Activated T-cell treated with anti-CD3 and anti-CD28 coated beads, Interleukin-2, amount 50 U/mL, for 72 hours (primary cell): ENCODE data around the gene EXOG. TPM values are rescaled to one million over a fixed set of nuclear protein-coding genes. Genes with fewer than 3 reads are reported as not detected.

ENCODE experiments used
- ATAC-seq, 2 donors: fragments of 150-1000 bp; cut with Tn5 transposase; replicated peaks in 1 of 2; 2 replicates each; pipeline ENCODE4 v1.10.0; 2021; ENCODE audit warnings: moderate library complexity in 2 of 2, mild to moderate bottlenecking in 1 of 2
- DNase-seq, 2 donors: peaks; one replicate each; pipeline ENCODE4 v3.0.0; 2021 to 2022; ENCODE audit warnings: mixed read lengths in 1 of 2
- H3K27ac Mint-ChIP-seq: one replicate; pipeline ENCODE4 v1.8.0; 2022; ENCODE audit warnings: mild to moderate bottlenecking, moderate library complexity, mixed read lengths
- H3K27me3 Mint-ChIP-seq: one replicate; pipeline ENCODE4 v1.8.0; 2022; ENCODE audit warnings: low read depth, mixed read lengths
- H3K36me3 Mint-ChIP-seq, 2 donors: one replicate each; pipeline ENCODE4 v1.8.0; 2022; ENCODE audit warnings: mixed read lengths in 2 of 2, mild to moderate bottlenecking in 1 of 2; ENCODE audit not compliant: insufficient read depth in 2 of 2
- H3K4me1 Mint-ChIP-seq: one replicate; pipeline ENCODE4 v1.8.0; 2022; ENCODE audit warnings: low read depth, mixed read lengths
- H3K4me3 Mint-ChIP-seq, 2 donors: one replicate each; pipeline ENCODE4 v1.8.0; 2022; ENCODE audit warnings: mild to moderate bottlenecking in 2 of 2, mixed read lengths in 2 of 2, moderate library complexity in 2 of 2
- H3K9me3 Mint-ChIP-seq, 2 donors: one replicate each; pipeline ENCODE4 v1.8.0; 2022; ENCODE audit warnings: mixed read lengths in 2 of 2
- total RNA-seq, 2 donors: library from RNA; stranded (reverse); gene quantifications; one replicate each; pipeline ENCODE4 v1.2.3, GENCODE V29; 2022

EXOG gene, protein sequence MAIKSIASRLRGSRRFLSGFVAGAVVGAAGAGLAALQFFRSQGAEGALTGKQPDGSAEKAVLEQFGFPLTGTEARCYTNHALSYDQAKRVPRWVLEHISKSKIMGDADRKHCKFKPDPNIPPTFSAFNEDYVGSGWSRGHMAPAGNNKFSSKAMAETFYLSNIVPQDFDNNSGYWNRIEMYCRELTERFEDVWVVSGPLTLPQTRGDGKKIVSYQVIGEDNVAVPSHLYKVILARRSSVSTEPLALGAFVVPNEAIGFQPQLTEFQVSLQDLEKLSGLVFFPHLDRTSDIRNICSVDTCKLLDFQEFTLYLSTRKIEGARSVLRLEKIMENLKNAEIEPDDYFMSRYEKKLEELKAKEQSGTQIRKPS
- 10 to 100 TPM; 25.5 to 32.4 TPM for total RNA-seq

DNA sequence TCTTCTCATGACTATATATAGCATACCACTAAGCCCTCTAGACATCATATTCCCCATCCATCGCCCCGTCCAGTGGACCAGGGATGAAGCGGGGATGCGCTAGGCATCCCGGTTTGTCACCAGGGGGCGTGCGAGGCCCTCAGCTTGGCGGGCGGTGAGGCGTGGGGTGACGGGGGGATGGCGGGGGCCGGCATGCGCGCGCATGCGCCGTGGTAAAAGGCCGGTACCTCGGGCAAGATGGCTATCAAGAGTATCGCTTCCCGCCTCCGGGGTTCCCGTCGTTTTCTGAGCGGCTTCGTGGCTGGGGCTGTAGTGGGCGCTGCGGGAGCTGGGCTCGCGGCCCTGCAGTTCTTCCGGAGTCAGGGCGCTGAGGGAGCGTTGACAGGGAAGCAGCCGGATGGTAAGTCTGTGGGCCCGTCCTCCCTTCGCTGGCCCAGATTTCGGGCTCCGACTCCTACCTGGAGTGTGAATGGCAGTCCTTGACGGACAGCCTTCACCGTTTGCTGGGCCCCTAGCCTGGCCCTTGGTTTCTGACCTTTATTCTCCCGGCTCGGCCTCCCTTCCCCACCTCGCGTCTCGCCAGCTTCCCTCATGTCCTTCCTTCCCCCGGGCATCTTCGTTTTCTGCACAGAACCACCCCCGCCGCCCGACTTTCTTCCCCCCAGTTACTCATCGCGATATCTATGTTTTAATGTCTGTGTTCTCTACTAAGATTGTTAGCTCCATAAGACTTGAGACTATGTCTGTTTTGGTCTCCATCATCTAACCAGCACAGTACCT lies at the start of gene EXOG:
TSS of gene EXOG (plus strand) at position 210 of the 780 bp plus-strand sequence. CDS start at position 238, 28 bp downstream.
- H3K36me3 Mint-ChIP-seq = peaks cover 1 to 2% of the 10 kb centered on the region in 2 donors
- DNase-seq = peak; percentile 95
- peak within 1 kb of the TSS; percentile 93 for H3K27ac Mint-ChIP-seq
- H3K4me1 Mint-ChIP-seq = peaks cover 20% of the 10 kb centered on the region
- ATAC-seq = peak; percentile 90 to 92
- H3K27me3 Mint-ChIP-seq = no peaks in the 10 kb centered on the region
- no peaks in the 10 kb centered on the region for H3K9me3 Mint-ChIP-seq
- peak within 1 kb of the TSS; percentile 85 to 97 for H3K4me3 Mint-ChIP-seq

DNA sequence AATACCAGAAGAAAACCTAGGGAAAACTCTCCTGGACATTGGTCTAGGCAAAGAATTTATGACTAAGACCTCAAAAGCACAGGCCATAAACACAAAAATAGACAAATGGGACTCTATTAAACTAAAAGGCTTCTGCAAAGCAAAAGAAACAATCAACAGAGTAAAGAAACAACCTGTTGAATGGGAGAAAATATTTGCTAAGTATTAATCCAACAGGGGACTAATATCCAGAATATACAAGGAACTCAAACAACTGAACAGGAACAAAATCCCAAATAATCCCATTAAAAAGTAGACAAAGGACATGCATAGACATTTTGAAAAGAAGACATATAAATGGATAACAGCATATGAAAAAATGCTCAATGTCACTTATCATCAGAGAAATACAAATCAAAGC lies 49.3 kb upstream of the EXOG start:
- no peak for ATAC-seq
- Mint-ChIP-seq H3K27me3 (no peaks in the 10 kb centered on the region), H3K4me1 (no peaks in the 10 kb centered on the region), H3K36me3 (peaks cover 0 to 5% of the 10 kb centered on the region in 2 donors), H3K9me3 (peaks cover 3 to 8% of the 10 kb centered on the region in 2 donors), H3K27ac (no peak overlapping the region), H3K4me3 (no peak overlapping the region)
- no peak for DNase-seq

DNA sequence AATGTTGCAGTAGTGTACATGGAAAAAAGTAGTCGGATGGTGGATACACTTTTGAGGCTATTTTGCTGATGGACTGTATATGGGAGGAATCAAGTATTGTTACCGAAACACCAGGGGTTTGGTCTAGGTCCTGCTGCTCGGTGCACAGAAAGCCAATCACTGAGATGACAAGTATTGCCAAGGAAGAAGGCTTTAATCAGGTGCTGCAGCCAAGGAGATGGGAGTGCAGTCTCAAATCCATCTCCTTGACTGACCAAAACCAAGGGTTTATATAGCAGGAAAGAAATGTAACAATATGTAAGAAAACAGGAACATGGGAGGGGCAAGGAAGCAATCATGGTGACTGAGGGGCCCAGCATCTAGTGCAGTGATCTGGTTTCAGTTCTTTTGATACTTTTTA lies 45.3 kb upstream of the EXOG start:
- H3K4me1 Mint-ChIP-seq = peaks cover 4% of the 10 kb centered on the region
- H3K27ac Mint-ChIP-seq = no peak overlapping the region
- no peak overlapping the region for H3K4me3 Mint-ChIP-seq
- DNase-seq (no peak), ATAC-seq (no peak)
- H3K9me3 Mint-ChIP-seq = peaks cover 3 to 8% of the 10 kb centered on the region in 2 donors
- no peaks in the 10 kb centered on the region for H3K27me3 Mint-ChIP-seq
- H3K36me3 Mint-ChIP-seq = peaks cover 3 to 8% of the 10 kb centered on the region in 2 donors

DNA sequence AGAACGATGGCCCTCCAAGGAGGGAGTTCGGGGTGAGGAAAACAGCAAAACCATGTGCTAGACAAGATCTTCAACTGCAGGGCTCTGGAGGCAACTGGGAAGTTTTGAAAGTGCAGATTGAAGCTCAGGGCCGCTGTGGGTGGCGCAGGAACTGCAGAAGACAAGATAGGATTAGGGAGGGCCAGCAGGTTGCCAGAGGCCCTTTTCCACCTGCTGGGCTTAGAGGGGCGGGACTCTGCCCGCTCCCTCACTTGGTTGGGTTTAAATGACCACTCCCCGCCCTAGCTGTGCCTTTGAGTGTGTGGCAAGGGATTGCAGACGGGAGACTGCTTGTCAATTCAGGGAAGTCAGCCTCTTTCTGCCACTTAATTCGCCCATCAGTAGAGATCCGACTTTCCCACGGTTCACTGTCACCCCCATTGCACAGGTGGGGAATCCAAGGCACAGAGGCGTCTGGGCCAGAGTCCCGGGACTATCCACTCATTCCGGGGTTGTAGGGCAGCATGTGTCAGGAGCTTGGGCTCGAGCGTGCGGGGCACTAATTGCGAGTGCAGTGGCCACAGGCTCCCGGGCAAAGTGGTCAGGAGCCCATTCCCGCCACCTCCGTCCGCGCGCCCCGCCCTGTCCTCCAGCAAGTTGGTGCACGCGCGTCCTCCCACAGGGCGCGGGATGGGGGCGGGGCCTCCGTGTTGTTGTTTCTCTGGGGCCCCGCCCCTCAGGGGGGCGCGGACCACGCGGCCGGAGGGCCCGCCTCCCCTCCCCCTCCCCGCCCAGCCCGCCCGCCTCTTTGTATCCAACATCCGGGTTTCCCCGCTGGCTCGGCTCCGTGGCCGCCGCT lies 42.8 kb upstream of the EXOG start, which contains the start of gene ACVR2B:
TSS of gene ACVR2B (plus strand) at position 816 of the 838 bp plus-strand sequence. CDS start 433 bp downstream, outside the sequence.
- DNase-seq (peak; percentile 74 to 77), ATAC-seq (peak; percentile 66 to 67)
- Mint-ChIP-seq H3K9me3 (peaks cover 3 to 8% of the 10 kb centered on the region in 2 donors), H3K4me3 (peak within 1 kb of the TSS; percentile 96 to 97), H3K27me3 (no peaks in the 10 kb centered on the region), H3K36me3 (peaks cover 3 to 8% of the 10 kb centered on the region in 2 donors), H3K4me1 (peaks cover 4% of the 10 kb centered on the region), H3K27ac (peak within 1 kb of the TSS; percentile 81)

DNA sequence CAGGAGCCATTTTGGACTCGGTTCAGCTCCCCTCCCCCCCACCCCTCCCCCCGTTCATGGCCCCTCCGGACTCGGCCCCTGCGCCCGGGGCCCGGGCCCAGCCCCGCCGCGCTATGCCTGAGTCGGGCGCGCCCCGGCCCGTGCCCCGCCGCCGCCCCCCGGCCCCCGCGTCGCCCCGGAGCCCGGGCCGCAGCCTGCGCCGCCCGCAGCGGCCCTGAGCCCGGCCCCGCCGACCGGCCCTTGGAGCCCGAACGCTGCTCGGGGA lies 42.3 kb upstream of the EXOG start:
- Mint-ChIP-seq H3K27ac (no peak overlapping the region), H3K27me3 (no peaks in the 10 kb centered on the region), H3K4me1 (peaks cover 4% of the 10 kb centered on the region), H3K36me3 (peaks cover 3 to 8% of the 10 kb centered on the region in 2 donors), H3K9me3 (peaks cover 3 to 8% of the 10 kb centered on the region in 2 donors), H3K4me3 (peak overlapping the region; percentile 96 to 97)
- no peak for DNase-seq
- ATAC-seq = peak in 1 of 2 donors; percentile 33

DNA sequence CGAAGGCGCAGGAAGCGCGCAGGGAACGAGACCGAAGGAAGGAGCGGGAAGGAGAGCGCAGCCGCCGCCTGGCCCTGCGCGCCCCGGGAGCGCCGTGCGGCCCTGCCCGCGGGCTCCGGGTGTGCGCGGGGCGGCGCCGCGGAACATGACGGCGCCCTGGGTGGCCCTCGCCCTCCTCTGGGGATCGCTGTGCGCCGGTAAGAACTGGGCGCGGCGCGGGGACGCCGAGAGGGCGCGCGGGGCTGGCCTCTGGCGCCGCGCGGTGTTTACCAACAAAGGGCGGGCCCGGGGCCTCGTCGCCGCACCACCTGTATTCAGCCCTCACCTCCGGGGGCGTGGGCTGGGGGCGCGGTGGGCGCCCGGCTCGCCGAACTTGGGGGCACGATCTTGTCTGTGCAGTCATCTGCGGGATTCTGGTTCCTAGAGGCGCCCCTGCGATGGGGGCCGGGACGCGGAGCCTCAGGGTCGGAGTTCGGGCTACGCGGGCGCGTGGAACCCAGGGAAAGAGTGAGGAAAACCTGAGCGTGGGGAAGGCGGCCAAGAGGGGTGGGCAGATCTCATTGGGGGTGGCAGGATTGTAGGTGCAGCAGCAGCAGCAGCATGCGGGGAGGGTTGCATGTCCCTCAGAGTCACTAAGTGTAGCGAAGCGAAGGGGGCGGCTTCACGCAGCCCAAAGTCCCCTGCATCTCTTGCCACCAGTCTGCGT lies 41.8 kb upstream of the EXOG start:
- H3K36me3 Mint-ChIP-seq = peaks cover 3 to 8% of the 10 kb centered on the region in 2 donors
- DNase-seq = peak; percentile 42 to 53
- H3K4me3 Mint-ChIP-seq = peak overlapping the region; percentile 96 to 97
- no peaks in the 10 kb centered on the region for H3K27me3 Mint-ChIP-seq
- H3K9me3 Mint-ChIP-seq = peaks cover 3 to 8% of the 10 kb centered on the region in 2 donors
- peak; percentile 71 to 75 for ATAC-seq
- H3K27ac Mint-ChIP-seq = peak overlapping the region; percentile 81
- peaks cover 4% of the 10 kb centered on the region for H3K4me1 Mint-ChIP-seq

DNA sequence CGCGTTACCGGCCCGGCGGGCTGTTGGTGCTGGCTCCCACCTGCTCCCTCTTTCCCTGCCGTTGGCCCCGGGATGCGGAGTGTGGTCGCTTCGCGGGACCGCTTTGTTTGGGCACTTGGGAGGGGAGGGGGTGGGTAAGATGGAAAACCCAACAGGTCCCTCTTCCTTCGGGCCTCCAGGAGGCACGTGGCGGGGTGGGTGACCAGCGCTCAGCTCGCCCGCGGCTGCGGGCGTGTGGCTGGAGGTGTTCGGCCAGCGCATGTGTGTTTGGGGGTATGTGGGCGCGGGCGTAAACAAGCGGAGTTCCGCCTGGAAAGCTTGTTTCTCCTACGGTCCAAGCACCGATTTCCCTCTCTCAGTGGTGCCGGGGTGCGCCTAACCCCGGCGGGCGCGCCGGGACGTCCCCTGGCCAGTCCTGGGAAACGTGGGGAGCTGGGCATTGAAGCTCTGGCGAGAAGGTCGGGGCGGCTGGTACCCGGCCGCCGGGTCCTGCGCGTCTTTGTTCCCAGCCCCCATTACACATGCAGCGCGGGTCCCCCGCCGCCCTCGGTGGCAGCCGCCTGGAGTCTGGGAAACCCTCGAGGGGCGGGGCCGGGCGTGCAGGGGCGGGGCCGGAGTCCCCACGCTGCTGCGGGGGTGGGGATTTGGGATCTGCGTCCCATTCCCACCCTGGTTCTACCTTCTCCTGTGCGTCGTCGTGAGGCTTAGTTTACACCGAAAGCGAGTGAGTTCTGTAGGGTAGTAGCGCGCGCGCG lies 41.1 kb upstream of the EXOG start:
- Mint-ChIP-seq H3K36me3 (peaks cover 3 to 8% of the 10 kb centered on the region in 2 donors), H3K4me3 (peak overlapping the region; percentile 96 to 97), H3K27me3 (no peaks in the 10 kb centered on the region), H3K9me3 (peaks cover 3 to 8% of the 10 kb centered on the region in 2 donors), H3K27ac (peak overlapping the region; percentile 81), H3K4me1 (peaks cover 4% of the 10 kb centered on the region)
- peak; percentile 55 to 63 for DNase-seq
- ATAC-seq = peak; percentile 20 to 52

DNA sequence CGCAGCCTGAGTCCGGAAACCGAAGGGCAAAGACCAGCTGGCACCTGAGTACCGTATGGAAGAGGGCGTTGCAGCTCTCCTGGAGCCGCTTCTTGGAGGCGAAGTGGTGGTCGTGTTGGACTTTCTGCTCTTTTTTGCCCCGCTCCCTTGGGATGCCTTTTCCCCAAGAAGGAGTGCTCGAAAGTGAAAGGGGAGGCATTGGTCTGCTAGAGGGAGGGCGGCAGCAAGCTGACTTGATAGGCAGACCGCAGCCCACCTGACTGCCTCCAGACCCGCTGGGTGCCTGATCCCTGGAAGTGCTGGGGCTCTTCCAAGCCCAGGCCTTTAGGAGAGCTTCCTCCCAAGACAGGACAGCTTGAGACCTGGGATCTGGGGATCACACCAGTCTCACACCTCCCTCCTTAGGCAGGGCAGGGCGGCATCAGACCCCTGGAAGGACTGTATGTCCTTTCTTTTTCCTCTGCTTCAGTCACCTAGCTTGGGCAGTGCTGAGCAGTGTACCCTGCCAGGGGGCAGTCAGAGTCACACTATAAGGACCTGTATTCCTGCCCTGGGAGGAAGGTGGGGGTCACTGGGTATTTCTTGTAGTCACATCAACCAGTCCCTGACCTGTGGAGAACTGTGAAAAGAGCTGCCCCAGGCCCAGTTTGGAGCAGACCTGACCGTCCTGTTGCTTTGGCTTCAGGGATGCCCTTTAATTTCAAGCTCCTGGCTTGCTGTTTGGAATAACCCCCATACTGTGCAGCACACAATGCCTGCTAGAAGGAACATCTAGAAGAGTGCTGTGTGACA lies 40.3 kb upstream of the EXOG start:
- Mint-ChIP-seq H3K36me3 (peaks cover 3 to 4% of the 10 kb centered on the region in 2 donors), H3K4me3 (peak overlapping the region; percentile 96 to 97), H3K4me1 (peaks cover 4% of the 10 kb centered on the region), H3K27me3 (no peaks in the 10 kb centered on the region), H3K9me3 (peaks cover under 1 to 4% of the 10 kb centered on the region in 2 donors), H3K27ac (no peak overlapping the region)
- peak in 1 of 2 donors; percentile 53 for ATAC-seq
- no peak for DNase-seq

DNA sequence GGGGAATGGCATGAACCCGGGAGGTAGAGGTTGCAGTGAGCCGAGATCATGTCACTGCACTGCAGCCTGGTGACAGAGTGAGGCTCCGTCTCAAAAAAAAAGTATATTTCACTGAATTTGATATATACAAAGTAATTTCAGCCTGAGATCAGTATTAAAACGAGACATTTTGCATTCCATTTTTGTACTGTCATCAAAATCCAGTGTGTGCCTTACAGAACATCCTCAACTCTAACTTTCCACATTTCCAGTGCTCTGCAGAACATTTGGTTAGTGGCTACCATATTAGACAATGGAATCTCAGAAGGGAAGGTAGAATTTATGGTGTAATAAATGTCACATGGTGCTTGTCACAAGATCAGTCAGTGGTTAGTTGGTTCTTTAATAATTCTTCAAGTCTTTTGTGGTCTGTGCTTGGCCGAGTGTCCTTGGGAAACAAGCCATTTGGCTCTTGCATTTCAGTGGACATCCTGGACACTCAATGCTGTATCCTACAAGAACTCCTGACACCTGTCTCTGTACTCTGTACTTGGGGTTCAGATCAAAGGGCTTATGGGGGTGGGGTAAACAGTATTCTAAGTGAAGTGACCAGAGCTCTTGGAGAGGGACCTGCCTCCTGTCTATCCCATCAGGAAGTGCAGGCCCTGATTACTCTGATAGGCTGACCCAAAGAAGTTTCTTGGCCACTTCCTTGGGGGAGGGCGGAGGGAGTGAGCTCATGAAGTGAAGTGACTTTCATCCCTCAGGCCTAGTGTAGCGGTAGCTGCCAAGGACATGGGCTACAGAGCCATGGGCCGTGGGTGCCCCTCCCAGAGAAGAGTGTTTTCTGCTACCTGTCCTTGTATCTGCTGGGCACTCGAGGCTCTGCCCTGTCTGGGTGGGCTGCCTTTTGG lies 38.8 kb upstream of the EXOG start:
- peaks cover 3% of the 10 kb centered on the region in 2 donors for H3K36me3 Mint-ChIP-seq
- no peaks in the 10 kb centered on the region for H3K9me3 Mint-ChIP-seq
- no peak for ATAC-seq
- H3K27me3 Mint-ChIP-seq = no peaks in the 10 kb centered on the region
- DNase-seq = no peak
- H3K4me1 Mint-ChIP-seq = peaks cover 4% of the 10 kb centered on the region
- H3K4me3 Mint-ChIP-seq = no peak overlapping the region
- no peak overlapping the region for H3K27ac Mint-ChIP-seq

DNA sequence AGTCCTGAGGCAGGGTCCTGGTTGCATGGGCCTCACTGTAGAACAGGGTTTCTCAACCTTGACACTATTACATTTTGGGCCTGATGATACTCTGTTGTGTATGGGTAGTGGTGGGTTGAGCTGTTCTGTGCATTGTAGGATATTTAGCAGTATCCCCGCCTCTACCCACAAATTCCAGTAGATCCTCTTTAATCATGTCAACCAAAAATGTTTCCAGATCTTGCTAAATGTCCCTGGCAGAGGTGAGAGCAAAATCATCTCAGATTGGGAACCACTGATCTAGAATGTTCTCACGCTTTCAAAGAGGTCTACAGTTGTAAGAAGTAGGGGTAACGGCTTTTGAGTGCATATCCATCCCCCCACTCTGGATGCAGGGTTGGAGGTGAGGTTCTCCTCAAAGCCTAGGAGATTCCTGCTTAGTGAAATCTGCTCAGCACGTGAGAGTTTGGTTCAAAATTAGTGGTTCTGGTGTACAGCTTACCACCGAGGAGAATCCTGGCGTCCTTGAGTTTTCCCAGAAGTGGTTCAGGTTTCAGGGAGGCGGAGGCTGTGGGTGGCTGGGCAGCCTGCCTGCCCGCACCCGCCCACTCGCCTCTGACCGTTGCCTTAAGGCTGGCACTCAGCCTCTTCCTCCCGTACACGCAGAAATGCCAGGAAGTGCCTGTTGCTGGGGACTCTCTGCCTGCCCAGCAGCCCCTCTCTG lies 37.2 kb upstream of the EXOG start:
- Mint-ChIP-seq H3K4me1 (peaks cover 4% of the 10 kb centered on the region), H3K27me3 (no peaks in the 10 kb centered on the region), H3K9me3 (no peaks in the 10 kb centered on the region), H3K4me3 (no peak overlapping the region), H3K27ac (no peak overlapping the region), H3K36me3 (peaks cover 3% of the 10 kb centered on the region in 2 donors)
- DNase-seq = no peak
- no peak for ATAC-seq
